Measurements from ENCODE around the gene MYMK. TPM values are rescaled to one million over a fixed set of nuclear protein-coding genes. Genes with fewer than 3 reads are reported as not detected.

MYMK gene
- total and polyA plus RNA-seq, 2 of the 4 experiments (the other 2 are of a cell fraction): not detected

GRCh38 chr9:133560311-133560710 lies 35.6 kb upstream of the MYMK start:
- no peak overlapping the region for H3K9ac ChIP-seq (ENCODE audit: low read depth, low read length)
- dilution Hi-C loops (cut with HindIII; ENCODE audit: low sequenced_read_pairs, unreplicated experiment): no loop called here
- intact Hi-C loops (cut with micrococcal nuclease): no loop called here
- CTCF ChIA-PET: no interaction called here
- ATAC-seq (ENCODE audit: low read depth) (no peak), DNase-seq (no peak)
- no peak overlapping the region for H2AK5ac ChIP-seq (ENCODE audit: low read depth, low read length)
- no peaks in the 10 kb centered on the region for H3K36me3 ChIP-seq (ENCODE audit: control insufficient read depth, insufficient read depth, low read length)
- H3K9me1 ChIP-seq (ENCODE audit: insufficient read depth, low read length): peaks cover 3% of the 10 kb centered on the region; the same call in 1 of the 2 replicates
- no peak overlapping the region for H4K8ac ChIP-seq (ENCODE audit: low read depth in 2 of 2, low read length in 2 of 2)
- no peak overlapping the region for H2BK5ac ChIP-seq (ENCODE audit: low read depth, low read length, poor library complexity, severe bottlenecking)
- no peak overlapping the region for H2BK120ac ChIP-seq (ENCODE audit: low read depth, low read length)
- H3K9me3 ChIP-seq (ENCODE audit: control insufficient read depth, insufficient read depth, low read length): no peaks in the 10 kb centered on the region
- H4K20me1 ChIP-seq (ENCODE audit: insufficient read depth, low read length): no peaks in the 10 kb centered on the region
- H4K5ac ChIP-seq (ENCODE audit: low read depth, low read length): no peak overlapping the region
- H3K4me3 ChIP-seq (ENCODE audit: insufficient read depth, low read depth, low read length): no peak overlapping the region
- H2BK20ac ChIP-seq (ENCODE audit: low read depth, low read length): no peak overlapping the region
- H2AFZ ChIP-seq (replicated peaks; ENCODE audit: low read length, poor library complexity): no peak overlapping the region
- no peak overlapping the region for H3K14ac ChIP-seq (replicated peaks; ENCODE audit: low read depth, low read length)
- in situ Hi-C loops (cut with MboI; ENCODE audit: low sequenced_read_pairs): no loop called here
- peaks cover 14% of the 10 kb centered on the region; the same call in 1 of the 2 replicates for H3K27me3 ChIP-seq (ENCODE audit: control insufficient read depth, insufficient read depth, low read length)
- no peak overlapping the region for H3K4ac ChIP-seq (ENCODE audit: low read depth, low read length)
- no peak overlapping the region for H3K56ac ChIP-seq (ENCODE audit: extremely low read depth, insufficient read depth, low read length)
- H2AK9ac ChIP-seq (replicated peaks; ENCODE audit: low read depth, low read length, poor library complexity): no peak overlapping the region
- no peak overlapping the region for H3K18ac ChIP-seq (ENCODE audit: low read depth, low read length)
- no TSS peak for BruUV-seq (replicated peaks)
- no peak overlapping the region for H3K4me2 ChIP-seq (ENCODE audit: low read depth, low read length)
- 69% methylated on average over 5 of the region's 15 CpGs; no CpG with 5 or more reads in 1 of the 2 experiments for WGBS, 2 experiments (ENCODE audit: extremely low coverage in 2 of 2, insufficient read length in 1 of 2)
- peaks cover 18% of the 10 kb centered on the region for H3K4me1 ChIP-seq (ENCODE audit: control insufficient read depth, insufficient read depth, low read length)
- H3K79me1 ChIP-seq (ENCODE audit: low read depth in 1 of 2, low read length in 2 of 2): no peaks in the 10 kb centered on the region
- POLR2A ChIA-PET (ENCODE audit: unreplicated experiment): no interaction called here
- no peak for TF ChIP-seq CTCF (conservative IDR thresholded peaks at IDR 0.05; ENCODE audit: low read depth, low read length)
- no peak for TF ChIP-seq SMC3 (IDR thresholded peaks at IDR 0.05; ENCODE audit: low read depth, low read length)
- no peak for TF ChIP-seq RFX5 (IDR thresholded peaks at IDR 0.05; ENCODE audit: low read depth, low read length)
- no peak for TF ChIP-seq RCOR1 (IDR thresholded peaks at IDR 0.05; ENCODE audit: insufficient replicate concordance, low read length)
- no peak for TF ChIP-seq FOS (IDR thresholded peaks at IDR 0.05; ENCODE audit: low read depth, low read length)
- TF ChIP-seq ELK1 (IDR thresholded peaks at IDR 0.05; ENCODE audit: borderline replicate concordance, low read depth, low read length): no peak
- TF ChIP-seq CHD1 (IDR thresholded peaks at IDR 0.05; ENCODE audit: low read depth, low read length): no peak
- no peak for TF ChIP-seq CEBPB (IDR thresholded peaks at IDR 0.05; ENCODE audit: low read depth, low read length)
- TF ChIP-seq NFE2L2 (IDR thresholded peaks at IDR 0.05; ENCODE audit: low read depth, low read length): no peak
- no peak for TF ChIP-seq POLR2A (IDR thresholded peaks at IDR 0.05; ENCODE audit: low read depth, low read length)
- TF ChIP-seq MAZ (IDR thresholded peaks at IDR 0.05; ENCODE audit: borderline replicate concordance, low read depth, low read length): no peak
- no peak for TF ChIP-seq MXI1 (IDR thresholded peaks at IDR 0.05; ENCODE audit: borderline replicate concordance, low read depth, low read length)
- TF ChIP-seq USF2 (IDR thresholded peaks at IDR 0.05; ENCODE audit: low read depth, low read length): no peak
- H3K27ac ChIP-seq (ENCODE audit: insufficient read depth, low read length): no peak overlapping the region
- no peak overlapping the region for H4K91ac ChIP-seq (ENCODE audit: insufficient read depth, low read depth, low read length)
- H3K23ac ChIP-seq (ENCODE audit: low read depth, low read length): no peak overlapping the region
- H2BK15ac ChIP-seq (ENCODE audit: low read depth, low read length): no peak overlapping the region
